ENCODE data around the gene BMP6.

The BMP6 gene

DNA sequence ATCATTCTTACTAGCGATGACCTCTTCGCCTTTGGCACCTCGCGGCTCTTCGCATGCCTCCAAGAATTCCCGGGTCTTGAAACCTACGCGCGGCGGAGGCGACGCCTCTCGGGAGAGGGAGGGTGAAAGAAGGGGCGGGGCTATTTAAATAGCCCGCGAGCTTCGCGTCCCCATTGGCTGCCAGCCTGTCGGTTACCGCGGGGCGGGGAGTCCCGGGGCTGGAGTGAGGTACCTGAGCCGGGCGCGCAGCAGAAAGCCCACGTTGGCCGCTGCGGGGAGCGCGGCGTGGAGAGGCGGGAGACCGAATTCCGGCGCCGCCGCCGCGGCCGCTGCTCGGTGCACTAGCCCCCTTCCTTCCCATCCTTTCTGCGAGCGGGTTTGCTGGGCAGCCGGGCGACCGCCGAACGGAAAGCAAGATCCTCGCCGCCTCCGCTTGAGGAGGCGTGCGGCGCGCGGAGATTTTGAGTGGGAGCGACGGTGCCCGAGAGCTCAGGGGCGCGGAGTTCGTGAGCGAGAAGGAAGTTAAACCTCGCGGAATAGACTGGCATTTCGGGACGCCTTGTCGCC is at the start of gene BMP6:
TSS of gene BMP6 (plus strand) at position 251 of the 567 bp plus-strand sequence. CDS start 857 bp downstream, outside the sequence.
- DNase-seq, result peak; percentile 50 to 52

DNA sequence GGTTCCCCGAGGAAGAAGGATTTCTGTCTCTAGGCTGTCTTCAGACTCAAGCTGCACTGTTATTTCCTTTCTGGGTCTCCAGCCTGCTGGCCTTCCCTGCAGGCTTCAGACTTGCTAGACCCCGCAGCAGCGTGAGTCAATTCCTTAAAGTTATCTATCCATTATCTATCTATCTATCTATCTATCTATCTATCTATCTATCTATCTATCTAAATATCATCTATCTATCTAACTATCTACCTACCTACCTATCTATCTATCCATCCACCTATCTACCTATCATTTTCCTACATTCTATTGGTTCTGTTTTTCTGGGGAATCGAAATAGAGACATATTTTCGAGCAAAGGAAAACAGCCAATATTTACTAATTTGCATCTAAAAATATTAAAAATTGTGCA is 48.7 kb upstream of the BMP6 start:
- DNase-seq, result no peak

DNA sequence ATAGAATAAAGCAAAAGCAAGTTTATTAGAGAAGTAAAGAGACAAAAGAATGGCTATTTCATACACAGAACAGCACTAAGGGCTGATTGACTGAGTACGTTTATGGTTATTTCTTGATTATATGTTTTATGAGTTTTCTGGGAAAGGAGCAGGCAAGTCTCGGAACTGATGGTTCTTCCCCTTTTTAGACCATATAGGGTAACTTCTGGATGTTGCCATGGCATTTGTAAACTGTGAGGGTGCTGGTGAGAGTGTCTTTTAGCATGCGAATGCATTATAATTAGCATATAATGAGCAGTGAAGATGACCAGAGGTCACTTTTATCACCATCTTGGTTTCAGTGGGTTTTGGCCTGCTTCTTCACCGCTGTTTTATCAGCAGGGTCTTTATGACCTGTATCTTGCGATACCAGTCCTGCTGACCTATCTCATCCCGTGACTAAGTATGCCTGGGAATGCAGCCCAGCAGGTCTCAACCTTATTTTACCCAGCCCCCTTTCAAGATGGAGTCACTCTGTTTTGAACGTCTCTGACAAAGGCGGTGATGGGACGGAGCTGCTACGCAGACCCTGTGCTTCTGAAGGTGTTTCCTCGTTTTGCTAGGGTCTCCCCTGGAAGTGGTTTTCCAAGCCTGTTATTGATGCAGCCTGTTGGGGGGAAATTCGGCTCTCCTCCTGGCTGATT is 45.4 kb upstream of the BMP6 start:
- DNase-seq, result no peak

DNA sequence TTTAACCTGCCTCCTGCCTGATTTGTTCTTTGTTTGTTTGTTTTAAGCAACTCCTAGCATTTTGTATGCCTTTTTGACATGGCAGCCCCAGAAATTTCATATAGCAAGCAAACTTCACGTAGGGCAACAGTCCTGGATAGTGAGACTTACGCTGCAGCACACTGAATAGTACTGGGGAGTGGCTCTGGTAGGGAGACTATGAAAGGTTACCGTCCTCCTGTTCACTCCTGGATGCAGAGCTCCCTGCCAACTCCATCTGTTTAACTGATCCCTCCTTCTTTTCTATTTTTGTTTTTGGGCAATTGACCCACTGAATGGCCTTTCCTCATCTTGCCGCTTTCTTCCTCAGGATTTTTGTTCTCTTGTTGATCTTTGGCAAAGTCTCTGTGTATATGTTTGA is 44.5 kb upstream of the BMP6 start:
- no peak for DNase-seq

DNA sequence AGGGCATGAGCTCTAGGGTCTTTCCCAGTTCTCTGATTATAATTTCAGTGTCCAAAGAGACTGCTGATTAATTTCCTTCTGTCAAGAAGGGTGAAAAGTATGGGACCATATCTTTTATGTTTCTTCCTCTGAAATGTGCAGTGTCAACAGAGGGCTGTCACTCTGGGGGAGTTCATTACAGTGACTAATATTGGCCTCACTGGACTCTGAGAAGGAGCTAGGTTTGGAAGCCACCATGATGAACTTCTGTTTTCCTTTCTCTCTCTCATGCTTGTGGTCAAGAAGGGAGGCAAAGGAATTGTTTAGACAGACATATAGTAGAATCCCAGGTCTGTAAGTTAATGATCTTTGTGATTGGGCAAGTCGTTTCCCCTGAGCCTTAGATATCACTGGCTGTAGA is 41.8 kb upstream of the BMP6 start:
- no peak for DNase-seq

DNA sequence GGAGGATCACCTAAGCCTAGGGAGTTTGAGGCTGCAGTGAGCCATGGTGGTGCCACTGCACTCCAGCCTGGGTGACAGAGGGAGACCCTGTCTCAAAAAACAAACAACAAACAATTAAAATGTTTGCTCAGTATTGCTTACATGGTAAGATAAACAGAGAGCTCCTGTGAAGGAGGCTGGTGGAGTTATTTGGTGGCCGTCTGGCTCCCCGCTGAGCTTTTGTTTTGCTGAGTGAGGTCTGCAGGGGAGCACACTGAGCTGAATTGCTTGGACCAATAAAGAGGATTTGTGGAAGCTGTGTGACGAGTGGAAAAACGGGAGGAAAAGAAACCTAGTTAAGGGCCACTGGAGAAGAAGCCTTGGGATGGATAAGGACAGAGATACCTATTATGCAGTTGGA is 41.1 kb upstream of the BMP6 start:
- DNase-seq, result no peak

DNA sequence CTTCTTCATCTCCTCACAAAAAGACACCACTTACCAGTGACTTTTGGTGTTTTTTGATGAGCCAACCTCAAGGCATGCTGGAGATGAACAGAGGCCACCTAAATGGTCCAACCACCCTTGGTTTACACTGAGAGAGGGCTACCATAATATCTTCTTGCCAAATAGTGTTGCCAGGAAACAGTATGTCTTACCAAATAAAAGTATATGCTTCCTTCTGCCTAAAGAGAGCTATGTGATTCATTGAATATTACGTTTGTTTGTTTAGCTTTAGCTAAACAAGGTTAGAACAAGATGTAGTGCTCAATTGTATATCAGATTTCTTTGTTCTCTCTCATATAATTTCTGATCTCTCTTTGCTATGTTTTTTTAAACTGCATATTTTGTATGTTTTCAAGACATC is 40.6 kb upstream of the BMP6 start:
- no peak for DNase-seq

DNA sequence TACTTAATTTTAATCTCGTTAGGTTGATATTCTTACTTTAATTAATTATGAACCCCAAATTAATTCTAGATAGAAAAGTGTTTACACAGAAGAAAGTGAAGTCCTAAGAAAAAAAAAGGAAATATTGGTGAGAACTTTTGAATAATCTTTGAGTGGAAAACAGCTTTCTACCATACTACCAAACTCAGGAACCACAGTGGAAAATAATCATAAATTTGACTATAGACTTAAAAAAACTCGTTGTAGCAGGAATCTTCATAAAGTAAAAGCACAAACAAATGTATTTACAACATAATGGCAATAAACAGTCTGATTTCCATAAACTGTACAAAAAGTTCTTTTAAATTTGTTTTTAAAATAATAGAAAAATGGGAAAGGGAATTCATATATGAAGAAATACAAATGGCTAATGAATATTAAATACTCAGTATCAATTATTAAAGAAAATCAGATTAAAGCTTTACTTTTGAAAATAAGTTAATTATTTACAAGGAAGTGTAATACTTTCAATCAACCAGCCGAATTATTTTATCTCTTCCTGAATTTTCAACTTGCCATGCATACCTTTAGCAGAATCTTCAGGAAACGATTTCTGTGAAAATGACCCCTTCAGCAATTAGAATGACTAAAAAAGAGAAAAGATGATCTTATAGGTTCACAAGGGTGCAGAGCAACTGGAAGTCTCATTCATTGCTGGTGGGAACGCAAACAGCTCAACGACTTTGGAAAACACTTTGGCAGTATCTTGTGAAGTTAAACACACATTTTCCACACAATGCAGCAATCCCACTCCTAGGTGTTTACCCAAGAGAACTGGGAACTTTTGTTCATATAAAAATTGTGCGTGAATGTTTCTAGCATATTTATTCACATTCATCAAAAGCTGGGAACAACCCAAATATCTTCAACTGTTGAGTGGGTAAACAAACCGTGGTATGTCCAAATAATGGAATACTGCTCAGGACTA is 38.5 kb upstream of the BMP6 start:
- DNase-seq, result no peak

DNA sequence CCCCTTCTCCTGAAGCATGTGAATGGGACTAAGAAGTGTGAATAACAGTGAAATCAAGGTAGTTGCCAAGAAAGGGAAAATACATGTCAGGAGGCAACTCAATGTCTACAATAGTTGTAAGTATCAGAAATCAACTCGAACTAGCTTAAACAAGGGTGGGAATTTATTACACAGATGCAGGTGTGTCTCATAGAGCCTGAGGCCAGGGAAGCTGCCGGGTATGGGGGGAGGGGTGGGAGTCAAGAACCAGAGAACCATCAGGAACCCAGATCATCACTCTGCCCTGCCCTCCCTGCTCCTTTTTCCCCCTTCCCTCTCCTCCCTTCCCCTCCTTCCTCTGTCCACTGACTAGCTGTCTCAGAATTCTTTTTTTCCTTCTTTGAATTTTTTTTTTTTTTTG is 34.9 kb upstream of the BMP6 start:
- DNase-seq, result no peak

DNA sequence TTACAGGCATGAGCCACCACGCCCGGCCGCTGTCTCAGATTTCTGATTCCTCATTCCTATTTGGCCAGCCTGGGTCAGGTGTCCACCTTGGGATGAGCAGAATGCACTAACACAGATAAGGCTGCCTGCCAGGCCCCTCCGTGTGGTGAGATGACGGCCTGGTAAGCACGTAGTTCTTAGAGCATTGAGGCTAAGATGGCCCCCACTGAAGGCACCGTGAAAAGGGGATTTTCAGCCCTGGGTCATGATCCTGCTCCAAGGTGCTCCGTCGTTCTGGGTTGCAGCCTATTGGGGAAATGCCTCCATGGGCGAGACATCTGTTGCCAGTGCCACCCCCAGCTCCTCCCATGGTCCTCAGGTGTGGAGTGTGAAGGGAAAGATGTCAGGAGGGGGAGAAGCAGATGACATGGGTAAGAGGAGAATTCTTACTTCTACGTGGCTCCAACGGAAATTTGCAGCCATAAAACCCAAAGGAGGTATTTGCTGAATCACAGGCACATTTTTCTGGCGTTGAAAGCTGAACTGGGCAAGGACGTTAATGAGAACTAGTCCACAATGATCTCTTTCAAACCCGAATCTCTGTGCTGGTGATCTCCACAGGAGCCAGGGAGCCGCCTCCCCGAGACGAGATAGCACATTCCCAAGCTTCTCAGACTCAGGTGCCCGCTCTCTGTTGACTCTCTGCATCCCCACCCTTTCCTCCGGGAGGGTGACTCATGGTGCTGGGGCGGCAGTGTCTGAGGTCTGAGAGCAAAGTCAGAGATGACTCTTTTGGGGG is 34.0 kb upstream of the BMP6 start:
- DNase-seq, result no peak

DNA sequence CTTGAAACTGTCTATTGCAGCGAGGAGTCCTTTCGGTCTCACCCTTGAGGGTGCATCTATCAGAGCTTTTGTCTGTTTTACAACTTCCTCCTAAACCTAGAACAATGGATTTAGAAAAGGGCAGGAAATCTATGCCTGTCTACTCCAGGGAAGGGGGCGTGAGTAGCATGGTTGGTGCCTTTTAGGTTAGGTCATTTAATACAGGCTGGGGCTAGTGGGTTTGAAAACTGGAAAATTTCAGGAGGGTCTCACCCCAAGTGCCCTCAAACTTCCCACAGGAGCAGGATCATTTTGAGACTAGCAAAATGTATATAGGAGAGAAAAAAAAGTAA is 33.5 kb upstream of the BMP6 start:
- no peak for DNase-seq

DNA sequence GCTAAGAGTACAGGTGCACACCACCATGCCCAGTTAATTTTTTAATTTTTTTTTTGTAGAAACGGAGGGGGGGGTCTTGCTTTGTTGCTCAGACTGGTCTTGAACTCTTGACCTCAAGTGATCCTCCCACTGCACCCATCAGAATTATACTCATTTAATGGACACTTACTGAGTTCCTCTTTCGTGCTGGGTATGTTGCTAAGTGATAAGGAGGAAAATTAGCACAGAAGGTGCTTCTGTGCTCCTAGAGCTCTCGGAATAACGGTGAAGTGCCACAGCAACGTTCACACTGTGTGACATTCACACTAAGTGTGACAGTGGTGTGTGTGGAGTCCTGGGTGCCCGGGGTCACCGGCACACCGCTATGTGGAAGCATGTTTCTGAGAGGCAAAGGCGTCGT is 32.1 kb upstream of the BMP6 start:
- no peak for DNase-seq

DNA sequence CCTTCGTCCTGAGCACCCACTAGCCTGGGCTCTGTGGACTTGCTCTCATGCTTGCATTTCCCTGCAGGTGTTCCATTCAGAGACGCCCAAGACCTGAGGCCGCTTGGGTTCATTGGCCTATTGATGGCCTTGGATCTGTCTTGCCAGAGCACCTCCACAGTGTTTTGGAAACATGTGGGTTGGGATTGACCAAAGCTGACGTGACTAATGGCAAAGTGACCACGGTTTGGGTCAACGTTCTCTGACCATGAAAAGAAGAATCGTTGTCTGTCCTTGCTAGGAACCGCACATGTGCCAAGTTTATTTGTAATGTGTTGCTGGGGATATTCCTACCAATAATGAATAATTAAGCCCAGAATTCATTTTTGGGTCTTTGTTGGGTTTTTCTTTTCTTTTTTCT is 29.8 kb upstream of the BMP6 start:
- DNase-seq, result no peak

DNA sequence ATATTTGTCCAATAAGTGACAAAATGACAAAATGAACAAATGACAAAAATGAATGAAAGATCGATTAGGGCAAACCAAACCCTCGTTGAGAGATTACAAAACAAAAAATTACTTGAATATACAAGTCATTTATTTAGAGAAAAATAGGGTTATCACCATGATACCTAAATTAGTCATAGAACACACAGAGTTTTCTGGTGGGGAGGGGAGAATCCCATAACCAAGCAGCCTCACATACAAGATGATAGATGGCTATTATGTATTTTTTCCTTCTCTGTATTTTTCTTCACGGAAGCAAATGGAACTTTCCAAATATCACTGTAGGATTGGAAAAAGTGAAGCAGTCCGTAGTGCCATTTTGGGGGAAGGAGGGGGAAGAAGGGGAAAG is 28.5 kb upstream of the BMP6 start:
- DNase-seq, result no peak

DNA sequence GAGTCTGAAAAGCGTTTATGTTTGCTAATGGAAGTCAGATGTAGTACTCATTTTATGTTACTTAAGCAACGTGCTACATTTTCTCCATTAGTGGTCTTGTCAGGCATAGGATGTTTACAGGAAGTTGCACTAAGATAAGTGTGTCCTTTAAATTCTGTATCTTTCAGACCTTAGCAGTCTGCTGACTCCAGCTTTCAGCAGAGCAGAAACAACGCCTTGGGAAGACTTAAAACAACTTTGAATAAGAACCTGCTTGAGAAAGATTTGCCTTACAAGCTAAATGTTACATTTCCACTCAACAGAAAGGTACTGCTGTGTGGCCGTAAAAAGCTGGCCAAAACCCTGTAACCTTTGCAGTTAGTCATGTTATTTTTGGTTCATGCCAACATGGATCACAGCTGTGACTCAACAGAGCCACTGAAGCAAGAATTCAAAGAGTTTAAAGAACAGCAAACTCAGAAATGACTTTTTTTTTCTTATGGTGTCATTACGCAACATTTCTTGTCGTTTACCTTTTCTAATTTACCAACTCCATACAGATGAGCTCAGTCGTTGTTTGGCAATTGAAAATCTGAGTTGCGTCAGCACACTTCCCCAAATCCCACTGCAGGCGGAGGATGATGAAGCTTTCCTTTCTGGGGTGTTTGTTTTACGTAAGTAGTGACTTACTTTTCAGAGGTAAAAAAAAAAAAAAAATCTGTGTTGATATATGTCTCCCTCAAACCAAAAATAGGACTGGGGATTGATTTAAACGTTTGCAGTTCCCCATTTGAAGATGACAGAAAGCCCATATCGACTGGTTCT is 27.9 kb upstream of the BMP6 start:
- no peak for DNase-seq

DNA sequence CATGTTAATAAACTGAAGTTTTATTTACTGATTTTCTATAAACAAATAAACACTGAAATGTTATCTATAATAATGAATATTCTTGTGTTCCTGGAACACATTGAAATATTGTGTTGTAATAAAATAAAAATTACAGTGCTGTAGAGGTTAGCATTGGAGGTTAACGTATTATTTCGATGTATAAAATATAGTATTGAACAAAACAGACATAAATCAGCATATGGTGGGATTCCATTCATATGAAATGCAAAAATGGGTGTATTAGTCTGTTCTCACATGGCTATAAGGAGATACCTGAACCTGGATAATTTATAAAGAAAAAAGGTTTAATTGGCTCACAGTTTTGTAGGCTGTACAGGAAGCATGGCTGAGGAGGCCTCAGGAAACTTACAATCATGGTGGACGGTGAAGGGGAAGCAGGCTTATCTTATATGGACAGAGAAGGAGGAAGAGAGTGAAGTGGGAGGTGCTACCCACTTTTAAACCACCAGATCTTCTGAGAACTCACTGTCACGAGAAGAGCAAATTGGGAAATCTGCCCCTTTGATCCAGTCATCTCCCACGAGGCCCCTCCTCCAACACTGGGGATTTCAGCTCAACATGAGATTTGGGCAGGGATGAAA is 24.6 kb upstream of the BMP6 start:
- no peak for DNase-seq

DNA sequence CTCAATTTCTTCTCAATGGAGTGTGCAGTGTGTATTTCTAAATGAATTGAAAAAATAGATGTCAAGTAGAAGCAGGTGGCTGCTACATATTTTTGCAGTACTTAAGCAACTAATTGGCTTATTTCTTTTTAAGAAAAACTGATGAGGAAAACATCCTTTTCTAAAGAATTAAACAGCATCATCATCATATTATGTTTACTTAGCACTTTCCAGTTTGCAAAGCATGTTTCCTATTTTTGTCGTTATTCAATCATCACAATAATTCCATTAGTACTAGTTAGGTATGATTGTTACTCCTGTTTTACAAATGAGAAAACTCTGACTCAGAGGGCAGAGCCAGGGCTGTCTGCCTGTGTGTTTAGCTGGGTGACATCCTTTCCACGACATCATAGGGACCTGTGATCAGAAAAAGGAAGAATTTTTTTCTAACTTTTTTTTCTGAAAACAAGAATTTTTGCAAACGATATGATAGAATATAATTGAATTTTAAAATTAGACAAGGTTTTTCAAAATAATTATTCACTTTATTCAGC is 22.7 kb upstream of the BMP6 start:
- DNase-seq, result no peak

DNA sequence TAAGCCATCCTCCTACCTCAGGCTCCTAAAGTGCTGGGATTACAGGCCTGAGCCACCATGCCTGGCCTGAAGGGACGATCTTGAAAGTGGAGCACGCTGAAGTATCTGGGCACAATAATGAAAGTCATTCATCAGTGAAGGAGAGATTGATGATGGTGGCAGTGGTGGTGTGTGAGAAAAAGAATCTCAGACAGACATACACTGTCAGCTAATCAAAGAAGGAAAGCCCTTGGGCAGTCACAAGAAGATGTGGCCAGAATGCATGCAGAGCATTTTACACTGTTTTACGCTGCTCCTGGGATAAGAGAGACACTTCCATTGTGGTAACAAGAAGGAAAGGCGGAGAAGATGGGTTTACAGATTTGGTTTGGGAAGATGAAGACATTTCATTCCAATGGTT is 20.4 kb upstream of the BMP6 start:
- no peak for DNase-seq

DNA sequence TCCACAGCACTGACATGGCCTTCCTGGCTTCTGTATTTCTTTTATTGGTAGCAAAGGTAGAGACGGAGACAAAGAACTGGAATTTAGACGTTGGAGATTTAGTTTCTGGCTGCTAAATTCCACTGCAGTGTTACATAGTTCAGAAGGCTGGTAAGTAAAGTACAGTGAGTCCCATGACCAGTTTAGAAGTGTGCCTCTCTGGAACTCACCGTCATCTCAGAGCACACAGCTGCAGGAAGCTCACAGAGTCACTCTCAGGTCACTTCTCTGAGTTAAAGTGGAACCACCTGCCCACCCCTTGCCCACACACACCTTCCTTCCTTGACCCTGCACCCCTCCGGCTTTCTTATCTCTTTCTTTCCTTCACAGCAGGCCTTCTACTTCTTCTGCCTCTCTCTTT is 19.6 kb upstream of the BMP6 start:
- DNase-seq, result no peak

DNA sequence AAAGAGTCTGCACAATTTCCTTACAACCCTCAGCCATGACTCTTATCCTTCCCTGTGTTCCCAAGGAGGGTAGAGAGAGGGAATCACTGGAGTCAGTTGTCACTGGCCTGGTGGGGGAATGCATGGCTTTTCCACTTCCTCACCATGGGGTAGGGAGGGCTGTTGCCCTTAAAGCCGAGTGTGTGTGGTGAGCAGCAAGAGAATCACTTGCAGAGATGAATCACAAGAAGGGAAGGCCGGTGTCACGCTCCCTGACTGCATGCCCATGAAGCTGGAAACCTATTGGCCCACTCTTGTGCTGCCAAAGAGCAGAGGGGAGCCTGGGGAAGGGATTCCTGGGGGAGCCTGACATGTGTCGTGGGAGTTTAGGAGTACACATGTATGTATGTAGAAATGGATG is 18.1 kb upstream of the BMP6 start:
- no peak for DNase-seq

DNA sequence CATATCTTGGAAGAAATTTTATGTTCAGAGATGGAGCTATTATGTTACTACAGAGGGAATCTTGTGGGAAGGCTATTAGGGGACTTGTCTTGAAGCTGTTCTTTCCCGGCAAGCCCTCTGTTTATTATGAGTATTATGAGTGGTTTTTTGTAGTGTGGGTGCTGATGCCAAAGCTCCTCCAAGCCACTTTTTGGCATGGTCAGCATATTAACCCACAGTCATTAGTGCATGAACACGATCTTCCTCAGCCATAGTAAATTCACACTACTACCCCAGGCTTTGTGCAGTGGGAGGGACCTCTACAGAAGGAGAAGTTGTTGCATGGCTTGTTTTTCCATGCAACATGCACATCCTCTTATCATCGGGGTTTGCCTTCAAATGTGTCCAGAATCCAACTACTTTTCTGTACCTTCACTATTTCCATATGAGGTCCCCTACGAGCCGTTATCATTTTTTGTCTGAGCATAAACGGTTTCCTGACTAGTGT is 6.5 kb upstream of the BMP6 start:
- DNase-seq, result no peak

DNA sequence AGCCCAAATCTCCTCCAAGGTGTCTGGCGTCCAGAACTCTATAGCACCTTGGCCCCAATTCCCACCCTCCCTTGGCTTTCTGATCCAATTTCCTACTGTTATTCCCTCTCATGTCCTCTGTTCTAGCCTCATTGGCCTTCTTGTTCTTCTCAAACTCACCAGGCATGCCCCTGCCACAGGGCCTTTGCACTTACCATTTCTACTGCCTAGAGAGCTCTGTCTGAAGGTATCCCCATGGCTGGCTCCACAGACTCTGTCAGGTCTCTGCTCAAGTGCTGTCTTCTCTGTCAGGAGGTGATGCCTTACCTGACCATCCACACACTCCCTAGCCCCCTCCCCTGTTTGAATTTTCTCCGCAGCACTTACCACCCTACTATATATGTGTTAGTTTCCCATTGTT is 5.6 kb upstream of the BMP6 start:
- no peak for DNase-seq
